Activated CD4-positive, alpha-beta T cell treated with anti-CD3 and anti-CD28 coated beads, Interleukin-2, amount 50 U/mL, for 24 hours (primary cell): Measurements from ENCODE around the gene BRCA1.
"Not testable (repeated sequence)": the region's sequence is repeated elsewhere in the genome, so short reads cannot be mapped to it uniquely, and the experiment has no call there.

Experiments used
- DNase-seq, 2 donors: peaks; one replicate each; pipeline ENCODE4 v3.0.0-alpha.2; 2020; ENCODE audit warnings: low read depth in 1 of 2, low spot score in 1 of 2

The BRCA1 gene

GRCh38 chr17:43125133-43125966 is at the start of gene BRCA1:
BRCA1 (minus strand) TSS chr17:43125364; CDS start chr17:43124096, 1,268 bp downstream.
- peak; percentile 74 to 94 for DNase-seq

GRCh38 chr17:43171586-43172487 is 46.7 kb upstream of the BRCA1 start:
- no peak for DNase-seq

- peak; percentile 84 to 97 for DNase-seq
Observed at GRCh38 chr17:43170766-43171585, 45.8 kb upstream of the BRCA1 start, which contains the start of gene NBR1. NBR1 (plus strand) TSS chr17:43171214; CDS start chr17:43175800, 4,586 bp downstream.

GRCh38 chr17:43170140-43170765 is 45.1 kb upstream of the BRCA1 start:
- peak; percentile 56 to 85 for DNase-seq

- DNase-seq = no peak
Observed at GRCh38 chr17:43169561-43170139, 44.5 kb upstream of the BRCA1 start.

GRCh38 chr17:43165971-43166370 is 40.8 kb upstream of the BRCA1 start:
- DNase-seq = not testable (repeated sequence)

GRCh38 chr17:43159957-43160356 is 34.8 kb upstream of the BRCA1 start:
- DNase-seq = not testable (repeated sequence)

GRCh38 chr17:43159232-43159631 is 34.1 kb upstream of the BRCA1 start:
- DNase-seq = not testable (repeated sequence)

GRCh38 chr17:43155666-43156065 is 30.5 kb upstream of the BRCA1 start:
- DNase-seq = no peak

GRCh38 chr17:43153197-43153835 is 28.2 kb upstream of the BRCA1 start:
- DNase-seq = not testable (repeated sequence)

- DNase-seq = no peak
Observed at GRCh38 chr17:43151880-43152456, 26.8 kb upstream of the BRCA1 start.

- no peak for DNase-seq
Observed at GRCh38 chr17:43146649-43147048, 21.5 kb upstream of the BRCA1 start.

GRCh38 chr17:43143201-43143600 is 18.0 kb upstream of the BRCA1 start:
- no peak for DNase-seq

GRCh38 chr17:43142153-43142552 is 17.0 kb upstream of the BRCA1 start:
- DNase-seq = no peak

- no peak for DNase-seq
Observed at GRCh38 chr17:43140396-43141332, 15.5 kb upstream of the BRCA1 start.

GRCh38 chr17:43138531-43138930 is 13.4 kb upstream of the BRCA1 start:
- DNase-seq = not testable (repeated sequence)

- DNase-seq = not testable (repeated sequence)
Observed at GRCh38 chr17:43136574-43136973, 11.4 kb upstream of the BRCA1 start.

GRCh38 chr17:43135454-43135819 is 10.3 kb upstream of the BRCA1 start:
- no peak for DNase-seq
